ENCODE measurements around the gene HPN.
"Not testable (repeated sequence)": the region's sequence is repeated elsewhere in the genome, so short reads cannot be mapped to it uniquely, and the experiment has no call there.

Gene HPN

DNA sequence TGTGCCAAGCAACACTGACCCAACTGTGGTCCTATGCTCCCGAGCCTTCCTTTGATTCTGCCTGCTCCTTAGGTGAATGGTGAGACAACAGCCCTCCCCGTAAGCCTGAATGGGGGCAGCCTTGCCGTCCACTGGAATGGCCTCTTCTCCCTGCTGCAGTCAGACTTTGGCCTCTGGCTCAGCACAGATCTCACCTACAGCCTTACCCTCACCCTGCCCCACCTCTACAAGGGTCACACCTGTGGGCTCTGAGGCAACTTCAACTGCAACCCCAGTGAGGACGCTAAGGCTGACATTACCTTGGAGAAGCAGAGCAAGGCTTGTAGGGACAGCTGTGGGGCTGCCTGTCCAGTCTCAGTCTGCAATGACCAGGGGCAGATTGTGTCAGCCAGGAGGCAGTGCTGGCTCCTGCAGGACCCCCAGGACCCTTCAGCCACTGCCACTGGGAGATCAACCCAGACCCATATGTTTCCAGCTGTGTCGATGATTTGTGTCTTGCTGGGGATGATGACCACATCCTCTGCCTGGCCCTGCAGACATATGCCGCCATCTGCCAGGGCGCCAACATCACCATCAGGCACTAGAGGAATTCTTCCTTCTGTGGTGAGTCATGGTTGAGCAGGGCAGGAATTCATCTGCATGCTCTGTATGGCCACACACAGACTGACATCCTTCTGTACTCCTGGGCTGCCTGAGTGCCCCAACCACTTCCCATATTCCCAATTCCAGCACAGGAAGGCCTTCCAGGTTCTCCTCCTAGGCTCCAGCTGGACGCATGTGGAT, 46.8 kb downstream of the HPN start:
- peak; percentile 91 for DNase-seq

- DNase-seq: no peak
Measured at GRCh38 chr19:35089554-35089953, 48.0 kb downstream of the HPN start.

DNA sequence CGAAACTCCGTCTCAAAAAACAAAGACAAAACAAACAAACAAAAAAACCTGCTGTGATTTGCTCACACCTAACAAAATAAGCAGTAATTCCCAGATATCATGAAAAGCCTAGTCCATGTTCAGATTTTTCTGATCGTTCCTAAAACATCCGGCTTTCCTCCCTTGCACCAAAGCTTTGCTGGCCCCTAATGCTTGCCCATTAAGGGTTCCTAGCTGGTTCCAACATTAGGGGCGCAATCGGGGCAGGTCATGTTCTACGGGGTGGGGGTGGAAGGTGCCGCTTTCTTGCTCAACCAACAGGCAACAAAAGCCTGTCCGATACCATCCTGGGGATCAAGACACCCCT, 48.6 kb downstream of the HPN start:
- no peak for DNase-seq

DNA sequence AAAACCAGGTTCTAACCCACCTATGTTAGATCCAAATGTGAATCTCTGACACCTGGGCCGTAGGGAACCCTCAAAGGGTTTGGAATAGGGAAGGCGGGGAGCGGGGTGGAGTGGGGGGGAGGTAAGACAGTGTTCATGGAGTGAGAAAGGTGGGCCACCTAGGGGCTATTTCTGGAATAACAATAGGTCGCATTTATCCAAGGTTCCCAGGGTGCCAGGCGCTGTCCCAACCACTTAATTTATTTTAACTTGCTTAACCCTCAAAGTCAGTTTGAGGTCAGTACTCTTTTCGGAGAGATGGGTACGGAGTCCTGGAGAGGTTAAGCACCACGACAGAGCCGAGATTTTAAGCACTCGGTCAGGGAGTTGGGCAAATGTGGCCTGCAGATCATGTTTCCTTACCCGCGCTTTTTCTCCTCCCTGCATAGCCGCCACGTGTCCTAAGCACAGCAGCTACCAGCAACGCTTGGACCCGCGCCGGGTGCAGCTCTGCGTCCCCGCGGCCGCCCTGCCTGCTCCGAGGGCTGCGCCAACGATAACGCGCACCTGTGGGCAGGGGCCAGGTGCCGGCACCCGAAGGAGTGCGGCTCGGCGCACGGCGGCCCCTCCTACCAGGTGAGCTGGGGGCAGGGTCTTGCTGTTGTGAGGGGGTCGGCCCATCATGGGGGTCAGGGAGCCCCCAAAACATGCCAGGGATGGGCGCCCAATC, 49.1 kb downstream of the HPN start:
- peak; percentile 60 for DNase-seq

- DNase-seq: no peak
Measured at GRCh38 chr19:35093430-35093829, 51.9 kb downstream of the HPN start.

DNA sequence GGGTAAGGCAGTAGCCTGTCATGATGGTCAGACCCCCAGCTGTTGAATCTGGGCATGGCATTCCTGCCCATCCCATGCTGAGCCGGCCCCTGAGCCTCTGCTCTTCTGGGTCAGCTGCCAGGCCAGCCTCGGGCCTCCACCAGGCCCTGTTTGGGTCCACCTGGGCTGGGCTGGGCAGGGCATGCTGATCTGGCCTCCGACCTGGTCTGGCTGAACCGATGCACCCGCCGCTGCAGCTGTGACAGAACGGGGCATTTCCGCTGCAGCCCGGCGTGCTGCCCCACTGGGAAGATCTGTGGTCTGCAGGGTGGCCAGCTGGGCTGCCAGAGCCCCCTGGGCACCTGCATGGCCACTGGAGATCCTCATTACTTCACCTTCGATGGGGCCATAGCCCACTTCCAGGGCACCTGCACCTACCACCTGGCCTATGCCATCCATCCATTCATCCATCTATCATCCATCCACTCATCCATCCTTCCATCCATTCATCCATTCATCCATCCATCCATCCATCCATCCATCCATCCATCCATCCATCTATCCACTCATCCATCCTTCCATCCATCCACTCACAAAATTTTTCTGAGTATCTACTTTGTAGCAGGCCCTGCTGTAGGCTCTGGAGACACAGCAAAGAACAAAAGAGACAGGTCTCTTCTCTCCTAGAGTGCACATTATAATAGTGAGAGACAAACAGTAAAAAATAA, 52.6 kb downstream of the HPN start:
- no peak for DNase-seq

DNA sequence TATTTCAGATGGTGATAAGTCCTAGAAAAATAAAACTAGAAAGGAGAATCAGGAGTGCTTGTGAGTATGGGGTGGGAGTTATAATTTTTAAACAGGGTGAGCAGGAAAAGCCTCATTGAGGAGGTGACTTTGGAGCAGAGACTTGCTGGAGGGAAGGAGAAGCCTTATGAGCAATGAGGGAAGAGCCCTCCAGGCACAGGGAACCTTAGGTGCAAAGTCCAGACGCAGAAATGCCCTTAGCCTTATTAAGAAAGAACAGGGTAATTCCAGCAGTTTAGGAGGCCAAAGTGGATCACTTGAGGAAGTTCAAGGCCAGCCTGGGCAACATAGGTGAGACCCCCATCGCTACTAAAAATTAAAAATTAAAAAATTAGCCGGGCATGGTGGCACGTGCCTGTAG, 53.1 kb downstream of the HPN start:
- no peak for DNase-seq

DNA sequence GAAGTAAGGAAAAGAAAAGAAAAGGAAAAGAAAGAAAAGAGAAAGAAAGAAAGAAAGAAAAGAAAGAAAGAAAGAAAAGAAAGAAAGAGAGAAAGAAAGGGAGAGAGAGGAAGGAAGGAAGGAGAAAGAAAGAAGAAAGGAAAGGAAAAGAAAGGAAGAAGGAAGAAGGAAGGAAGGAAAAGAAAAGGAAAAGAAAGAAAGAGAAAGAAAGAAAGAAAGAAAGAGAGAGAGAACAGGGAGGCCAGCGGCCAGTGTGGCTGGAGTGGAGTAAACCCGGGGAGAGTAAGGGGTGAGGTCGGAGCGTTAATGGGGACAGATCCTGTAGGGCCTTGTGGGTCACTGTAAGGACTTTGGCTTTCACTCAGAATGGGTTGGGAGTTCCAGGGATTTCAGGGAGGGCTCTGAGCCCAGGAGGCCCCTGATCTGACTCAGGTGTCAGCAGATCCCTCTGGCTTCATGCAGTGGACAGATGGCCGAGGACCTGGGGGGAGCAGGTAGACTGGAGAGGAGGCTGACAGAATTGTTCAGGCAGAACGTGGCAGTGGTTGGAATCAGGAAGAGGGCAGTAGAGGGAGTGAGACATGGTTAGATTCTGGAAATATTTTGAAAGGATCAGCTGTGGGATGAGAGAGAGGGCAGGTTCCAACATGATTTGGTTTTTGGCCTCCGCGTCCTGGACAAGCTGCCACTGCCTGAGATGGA, 54.3 kb downstream of the HPN start:
- no peak for DNase-seq

GRCh38 chr19:35098413-35099049, 57.0 kb downstream of the HPN start:
- DNase-seq: no peak

- no peak for DNase-seq
Measured at GRCh38 chr19:35099155-35099896, 57.8 kb downstream of the HPN start.

DNA sequence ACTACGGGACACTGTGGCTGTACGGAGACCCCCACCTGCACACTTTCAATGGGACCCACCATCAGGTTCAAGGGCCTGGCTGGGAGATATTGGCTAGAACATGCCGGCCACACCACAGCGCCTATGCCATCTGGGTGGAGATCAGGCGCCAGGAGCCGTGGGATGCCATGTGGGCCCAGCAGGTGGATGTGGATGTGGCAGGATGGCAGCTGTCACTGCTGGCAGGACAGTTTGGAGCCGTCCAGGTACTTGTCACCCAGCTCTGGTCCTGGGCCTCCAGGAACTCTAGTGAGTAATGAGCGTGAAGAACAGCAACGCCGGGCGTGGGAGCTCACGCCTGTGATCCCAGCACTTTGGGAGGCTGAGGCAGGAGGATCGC, 58.4 kb downstream of the HPN start:
- no peak for DNase-seq

DNA sequence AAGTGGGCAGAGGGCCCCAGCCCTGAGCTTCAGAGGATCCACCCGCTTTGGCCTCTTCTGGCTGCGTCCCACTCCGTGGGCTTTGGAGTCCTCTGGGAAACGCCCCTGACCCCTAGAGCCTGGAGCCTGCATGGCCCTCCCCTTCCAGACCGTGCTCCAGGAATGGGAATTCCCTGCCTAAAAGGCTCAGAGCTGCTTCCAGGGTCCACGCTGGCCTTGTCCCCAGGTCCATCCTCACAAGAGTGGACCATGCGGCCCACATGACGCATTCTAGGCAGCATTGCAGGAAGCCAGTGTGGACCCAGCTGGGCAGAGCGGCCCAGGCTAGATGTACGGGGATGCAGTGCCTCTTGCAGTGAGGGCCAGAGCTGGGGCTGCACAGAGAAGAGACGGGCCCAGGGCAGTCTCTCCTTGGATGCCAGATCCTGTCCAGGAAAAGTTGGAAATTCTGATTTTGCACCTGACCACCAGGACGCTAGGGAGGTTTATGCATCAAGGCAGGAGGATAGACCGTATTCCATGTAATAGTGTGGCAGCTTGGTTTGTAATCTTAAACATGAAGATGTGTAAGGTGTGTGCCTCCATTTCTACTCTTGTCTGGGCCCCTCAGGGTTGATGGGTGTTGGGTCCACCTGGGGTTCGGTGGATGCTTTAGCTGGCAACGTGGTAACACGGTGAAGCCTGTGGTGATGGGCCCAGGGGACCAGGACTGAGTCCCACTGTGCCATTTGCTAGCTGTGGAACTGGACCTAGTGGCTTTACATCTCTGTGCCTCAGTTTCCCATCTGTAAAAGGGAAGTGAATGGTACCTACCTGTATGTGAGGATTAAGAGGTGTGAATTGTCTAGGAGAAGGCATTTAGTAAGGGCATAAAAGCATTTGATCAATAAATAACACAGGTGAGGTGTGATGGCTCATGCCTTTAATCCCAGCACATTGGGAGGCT, 59.3 kb downstream of the HPN start:
- no peak for DNase-seq

DNA sequence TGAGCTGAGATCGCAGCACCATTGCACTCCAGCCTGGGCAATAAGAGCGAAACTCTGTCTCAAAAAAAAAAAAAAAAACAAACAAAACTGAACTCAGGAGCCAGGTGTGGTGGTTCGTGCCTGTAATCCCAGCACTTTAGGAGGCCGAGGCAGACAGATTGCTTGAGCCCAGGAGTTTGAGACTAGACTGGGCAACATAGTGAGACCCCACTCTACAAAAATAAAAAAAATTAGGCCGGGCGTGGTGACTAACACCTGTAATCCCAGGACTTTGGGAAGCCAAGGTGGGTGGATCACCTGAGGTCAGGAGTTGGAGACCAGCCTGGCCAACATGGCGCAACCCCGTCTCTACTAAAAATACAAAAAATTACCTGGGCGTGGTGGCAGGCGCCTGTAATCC, 60.4 kb downstream of the HPN start:
- not testable (repeated sequence) for DNase-seq

DNA sequence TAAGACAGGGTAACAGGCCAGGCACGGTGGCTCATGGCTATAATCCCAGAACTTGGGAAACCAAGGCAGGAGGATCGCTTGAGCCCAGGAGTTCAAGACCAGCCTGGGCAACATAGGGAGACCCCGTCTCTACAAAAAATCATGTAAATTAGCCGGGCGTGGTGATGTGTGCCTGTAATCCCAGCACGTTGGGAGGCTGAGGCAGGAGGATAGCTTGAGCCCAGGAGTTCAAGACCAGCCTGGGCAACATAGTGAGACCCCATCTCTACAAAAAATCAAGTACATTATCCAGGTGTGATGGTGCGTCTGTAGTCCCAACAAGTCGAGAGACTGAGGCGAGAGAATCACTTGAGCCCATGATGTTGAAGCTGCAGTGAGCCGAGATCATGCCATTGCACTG, 62.1 kb downstream of the HPN start:
- DNase-seq: not testable (repeated sequence)

- DNase-seq: no peak
Measured at GRCh38 chr19:35104361-35104760, 62.8 kb downstream of the HPN start.

GRCh38 chr19:35105047-35105410, 63.5 kb downstream of the HPN start:
- no peak for DNase-seq

GRCh38 chr19:35105411-35106290, 64.1 kb downstream of the HPN start:
- no peak for DNase-seq

DNA sequence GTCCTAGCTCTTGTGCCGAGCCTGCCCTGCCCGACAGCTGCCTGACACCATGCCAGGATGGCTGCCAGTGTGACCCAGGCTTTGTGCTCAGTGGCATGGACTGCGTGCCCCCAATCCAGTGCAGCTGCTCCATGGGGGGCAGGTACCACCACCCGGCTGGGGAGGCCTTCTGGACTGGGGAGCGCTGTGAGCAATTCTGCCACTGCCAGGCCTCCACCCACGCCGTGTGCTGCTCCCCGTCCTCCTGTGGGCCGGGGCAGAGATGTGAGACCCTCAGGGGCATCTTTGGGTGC, 64.7 kb downstream of the HPN start:
- no peak for DNase-seq

DNA sequence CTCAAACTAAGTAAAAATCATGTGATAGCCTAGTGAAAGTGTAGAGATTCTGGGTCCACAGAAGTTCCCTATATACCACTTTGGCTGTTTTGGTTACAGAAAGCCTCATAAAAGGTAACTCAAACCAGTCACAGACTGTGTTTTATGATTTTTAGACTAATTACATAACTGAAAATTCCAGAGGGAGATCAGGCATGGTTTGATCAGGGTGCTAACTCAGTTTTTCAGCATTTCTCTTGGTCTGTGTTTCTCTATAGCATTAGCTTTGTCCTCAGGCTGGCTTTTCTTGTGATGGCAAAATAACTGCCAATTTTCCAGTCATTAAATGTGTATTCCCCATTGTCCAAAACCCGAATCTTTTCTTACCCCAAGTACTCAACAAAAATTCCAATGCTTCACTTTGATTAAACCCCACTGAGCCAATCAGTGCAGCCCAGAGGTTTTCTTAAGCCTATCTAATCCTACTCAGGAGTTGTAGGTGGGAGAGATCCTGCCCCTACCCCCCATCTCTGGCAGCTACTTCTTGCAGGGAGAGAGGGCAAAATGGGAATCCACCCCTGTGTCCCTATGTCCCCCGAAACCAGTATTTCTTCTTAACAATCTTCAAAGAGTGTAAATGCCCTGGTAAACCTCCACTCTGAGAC, 65.5 kb downstream of the HPN start:
- DNase-seq: no peak

DNA sequence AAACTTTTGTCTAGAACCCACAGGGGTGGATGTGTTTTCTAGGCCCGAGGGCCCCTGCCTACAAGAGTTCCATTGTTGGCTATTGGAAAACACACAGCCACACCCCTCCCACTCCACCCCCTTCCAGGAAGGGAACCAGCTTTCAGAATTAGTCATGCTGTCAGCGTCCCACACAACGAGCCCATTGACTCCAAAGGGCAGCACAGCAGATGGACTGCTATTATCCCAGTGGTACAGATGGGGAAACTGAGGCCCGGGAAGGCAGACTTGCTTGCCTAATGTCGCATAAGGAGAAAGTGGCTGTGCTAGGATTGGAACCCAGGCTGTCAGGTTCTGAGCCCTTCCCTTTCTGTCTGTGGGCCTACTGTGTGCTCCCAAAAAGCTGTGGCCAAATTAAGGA, 66.0 kb downstream of the HPN start:
- DNase-seq: no peak

Data from fibroblast of skin of right quadriceps (primary cell).